ENCODE results near the gene D2HGDH.

- TF ChIP-seq CTCF (conservative IDR thresholded peaks at IDR 0.05; ENCODE audit: low read length) (no peak), EZH2phosphoT487 (IDR thresholded peaks at IDR 0.05; ENCODE audit: borderline replicate concordance, low read depth, low read length) (no peak)
Measured at GRCh38 chr2:241816431-241817121, 82.1 kb downstream of the D2HGDH start.

Data from OCI-LY7 (cell line).